CD14-positive monocyte (primary cell): ENCODE measurements around the gene SEPHS1. TPM values are rescaled to one million over a fixed set of nuclear protein-coding genes. Genes with fewer than 3 reads are reported as not detected.

Source experiments
- DNase-seq, 3 donors: peaks; one replicate each; pipeline ENCODE4 v3.0.0-alpha.2; 2011 to 2022
- H2AFZ ChIP-seq: 2 replicates; pipeline ENCODE4 v1.6.0; 2012; ENCODE audit warnings: mild to moderate bottlenecking, low read depth, low read length, inconsistent platforms; ENCODE audit not compliant: insufficient read depth, poor library complexity, severe bottlenecking
- H3K27ac ChIP-seq, 2 donors: 1 replicate in 1 of 2; 2 replicates in 1 of 2; pipeline ENCODE4 v1.5.1; 2012 to 2013; ENCODE audit warnings: low read length in 2 of 2, control low read depth in 1 of 2, inconsistent platforms in 1 of 2, low read depth in 1 of 2, mild to moderate bottlenecking in 1 of 2
- H3K27me3 ChIP-seq, 2 donors: one replicate each; pipeline versions ENCODE4 v1.6.0 to v1.6.1; 2011 to 2013; ENCODE audit warnings: low read length in 2 of 2; ENCODE audit not compliant: control insufficient read depth in 2 of 2, insufficient read depth in 2 of 2
- H3K36me3 ChIP-seq, 2 donors: replicated peaks in 1 of 2; 1 replicate in 1 of 2; 2 replicates in 1 of 2; pipeline versions ENCODE4 v1.5.1 to v1.6.1; 2012 to 2013; ENCODE audit warnings: low read length in 2 of 2, control low read depth in 1 of 2, inconsistent platforms in 1 of 2, mild to moderate bottlenecking in 1 of 2; ENCODE audit not compliant: insufficient read depth in 2 of 2, control insufficient read depth in 1 of 2
- H3K4me1 ChIP-seq, 2 donors: 1 replicate in 1 of 2; 2 replicates in 1 of 2; pipeline versions ENCODE4 v1.5.1 to v1.6.1; 2012 to 2013; ENCODE audit warnings: low read length in 2 of 2, control low read depth in 1 of 2, inconsistent platforms in 1 of 2, mild to moderate bottlenecking in 1 of 2, moderate library complexity in 1 of 2; ENCODE audit not compliant: insufficient read depth in 2 of 2, control insufficient read depth in 1 of 2
- H3K4me2 ChIP-seq: replicated peaks from 2 replicates; pipeline ENCODE3; 2012; ENCODE audit warnings: low read length, moderate library complexity, mild to moderate bottlenecking; ENCODE audit not compliant: poor library complexity, severe bottlenecking; ENCODE audit errors: extremely low read depth
- H3K4me3 ChIP-seq, 3 experiments: fragments of 200-600 bp in 1 of 3; sonication (generic) in 1 of 3; replicated peaks in 1 of 3; 1 replicate in 2 of 3; 2 replicates in 1 of 3; pipeline ENCODE4 v1.5.1; 2011 to 2013; ENCODE audit warnings: low read length in 3 of 3, mild to moderate bottlenecking in 3 of 3, control low read depth in 2 of 3, low read depth in 2 of 3, inconsistent platforms in 1 of 3, moderate library complexity in 1 of 3
- H3K79me2 ChIP-seq: 2 replicates; pipeline ENCODE4 v1.6.0; 2012; ENCODE audit warnings: mild to moderate bottlenecking, control low read depth, inconsistent platforms, low read length, moderate library complexity; ENCODE audit not compliant: insufficient read depth
- H3K9ac ChIP-seq: 2 replicates; pipeline ENCODE4 v1.6.0; 2017; ENCODE audit warnings: low read length, mild to moderate bottlenecking; ENCODE audit not compliant: insufficient read depth, poor library complexity, severe bottlenecking
- H3K9me3 ChIP-seq, 2 donors: replicated peaks in 1 of 2; 1 replicate in 1 of 2; 2 replicates in 1 of 2; pipeline versions ENCODE4 v1.5.1 to v1.6.1; 2012 to 2013; ENCODE audit warnings: low read length in 2 of 2, control low read depth in 1 of 2; ENCODE audit not compliant: control insufficient read depth in 1 of 2, insufficient read depth in 1 of 2
- H4K20me1 ChIP-seq: 2 replicates; pipeline ENCODE4 v1.6.0; 2012; ENCODE audit warnings: mild to moderate bottlenecking, low read length, control low read depth, moderate library complexity; ENCODE audit not compliant: insufficient read depth
- H3K27ac Mint-ChIP-seq, 7 donors: one replicate each; pipeline ENCODE4 v1.8.0; 2020; ENCODE audit warnings: mild to moderate bottlenecking in 7 of 7, mixed read lengths in 7 of 7, moderate library complexity in 6 of 7, inconsistent platforms in 2 of 7
- H3K27me3 Mint-ChIP-seq, 3 donors: one replicate each; pipeline ENCODE4 v1.8.0; 2021 to 2022; ENCODE audit warnings: low read depth in 3 of 3, mild to moderate bottlenecking in 3 of 3, mixed read lengths in 3 of 3, moderate library complexity in 3 of 3, inconsistent platforms in 1 of 3
- H3K36me3 Mint-ChIP-seq, 2 donors: one replicate each; pipeline ENCODE4 v1.8.0; 2020; ENCODE audit warnings: mixed read lengths in 2 of 2, inconsistent platforms in 1 of 2, mild to moderate bottlenecking in 1 of 2
- H3K4me1 Mint-ChIP-seq: one replicate; pipeline ENCODE4 v1.8.0; 2020; ENCODE audit warnings: mild to moderate bottlenecking, mixed read lengths
- H3K4me3 Mint-ChIP-seq, 2 donors: one replicate each; pipeline ENCODE4 v1.8.0; 2020; ENCODE audit warnings: mild to moderate bottlenecking in 2 of 2, mixed read lengths in 2 of 2, moderate library complexity in 1 of 2
- H3K9me3 Mint-ChIP-seq, 7 donors: one replicate each; pipeline ENCODE4 v1.8.0; 2020 to 2022; ENCODE audit warnings: mixed read lengths in 7 of 7, mild to moderate bottlenecking in 6 of 7, moderate library complexity in 6 of 7, inconsistent platforms in 2 of 7
- WGBS: methylation state at CpG from one replicate; pipeline ENCODE4 v1.1.5; 2013; ENCODE audit warnings: missing lambda C conversion rate; ENCODE audit not compliant: insufficient coverage; 5-methylcytosine and 5-hydroxymethylcytosine counted together
- intact Hi-C, 2 donors: fragments of 100-400 bp; cut with micrococcal nuclease; formaldehyde crosslinking; loops; one replicate each; pipeline versions ENCODE4 v1.15.0 to v1.15.1; 2023
- polyA plus RNA-seq, 3 donors: library from polyadenylated mRNA; depleted of rRNA in 1 of 3; unstranded in 2 of 3; stranded (reverse) in 1 of 3; fragments of 300-500 nt in 2 of 3; fragments of >200 nt in 1 of 3; fragmentation: Illumina TruSeq in 2 of 3; gene quantifications; 1 replicate in 2 of 3; 2 replicates in 1 of 3; pipeline ENCODE4 v1.2.3, GENCODE V29; 2012 to 2021
- TF ChIP-seq, protein P1 (sequence below): fragments of 200-600 bp; IDR thresholded peaks from one replicate; pipeline ENCODE4 v1.8.0; 2022; ENCODE audit warnings: antibody characterized with exemption, mild to moderate bottlenecking

SEPHS1 gene
- polyA plus RNA-seq, 3 donors: 11.9 to 16.3 (median 15.1) TPM

DNA sequence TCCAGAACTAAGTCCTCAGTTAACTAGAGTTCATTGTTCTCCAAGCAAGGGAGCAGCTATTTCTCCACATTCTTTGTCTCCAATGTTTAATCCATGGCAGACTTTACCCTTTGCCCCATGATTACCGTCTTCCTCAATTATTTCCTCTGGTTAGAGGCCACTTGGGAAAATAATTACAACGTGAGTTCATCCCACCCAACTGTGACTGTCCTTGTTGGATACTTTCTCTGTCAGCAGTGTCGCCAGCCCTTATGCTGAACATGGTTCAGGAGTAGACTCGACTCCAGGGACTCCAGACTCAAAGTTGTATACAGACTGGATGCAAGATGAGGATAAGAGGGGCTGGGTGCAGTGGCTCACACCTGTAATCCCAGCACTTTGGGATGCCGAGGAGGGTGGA, 17.1 kb upstream of the SEPHS1 start:
- no peak overlapping the region for H3K9ac ChIP-seq
- no peaks in the 10 kb centered on the region for H3K36me3 ChIP-seq
- H3K27me3 Mint-ChIP-seq: peaks cover 2 to 11% (median 3%) of the 10 kb centered on the region in 3 donors
- H3K27me3 ChIP-seq: no peaks in the 10 kb centered on the region
- H3K4me1 Mint-ChIP-seq: no peaks in the 10 kb centered on the region
- no peak overlapping the region for H3K27ac ChIP-seq
- intact Hi-C loops: no loop called here
- H3K4me2 ChIP-seq: no peak overlapping the region
- TF ChIP-seq, protein P1, sequence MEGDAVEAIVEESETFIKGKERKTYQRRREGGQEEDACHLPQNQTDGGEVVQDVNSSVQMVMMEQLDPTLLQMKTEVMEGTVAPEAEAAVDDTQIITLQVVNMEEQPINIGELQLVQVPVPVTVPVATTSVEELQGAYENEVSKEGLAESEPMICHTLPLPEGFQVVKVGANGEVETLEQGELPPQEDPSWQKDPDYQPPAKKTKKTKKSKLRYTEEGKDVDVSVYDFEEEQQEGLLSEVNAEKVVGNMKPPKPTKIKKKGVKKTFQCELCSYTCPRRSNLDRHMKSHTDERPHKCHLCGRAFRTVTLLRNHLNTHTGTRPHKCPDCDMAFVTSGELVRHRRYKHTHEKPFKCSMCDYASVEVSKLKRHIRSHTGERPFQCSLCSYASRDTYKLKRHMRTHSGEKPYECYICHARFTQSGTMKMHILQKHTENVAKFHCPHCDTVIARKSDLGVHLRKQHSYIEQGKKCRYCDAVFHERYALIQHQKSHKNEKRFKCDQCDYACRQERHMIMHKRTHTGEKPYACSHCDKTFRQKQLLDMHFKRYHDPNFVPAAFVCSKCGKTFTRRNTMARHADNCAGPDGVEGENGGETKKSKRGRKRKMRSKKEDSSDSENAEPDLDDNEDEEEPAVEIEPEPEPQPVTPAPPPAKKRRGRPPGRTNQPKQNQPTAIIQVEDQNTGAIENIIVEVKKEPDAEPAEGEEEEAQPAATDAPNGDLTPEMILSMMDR: no peak
- H3K4me3 Mint-ChIP-seq: no peak overlapping the region
- no peaks in the 10 kb centered on the region for H3K4me1 ChIP-seq
- WGBS: 70% methylated on average over 4 of the region's 5 CpGs
- no peaks in the 10 kb centered on the region for H3K9me3 ChIP-seq
- no peaks in the 10 kb centered on the region for H3K36me3 Mint-ChIP-seq
- no peak overlapping the region for H3K27ac Mint-ChIP-seq
- peaks cover 0 to 3% (median 0%) of the 10 kb centered on the region in 7 donors for H3K9me3 Mint-ChIP-seq
- H3K4me3 ChIP-seq: no peak overlapping the region
- no peaks in the 10 kb centered on the region for H3K79me2 ChIP-seq
- H2AFZ ChIP-seq: no peak overlapping the region
- no peak for DNase-seq
- no peaks in the 10 kb centered on the region for H4K20me1 ChIP-seq

DNA sequence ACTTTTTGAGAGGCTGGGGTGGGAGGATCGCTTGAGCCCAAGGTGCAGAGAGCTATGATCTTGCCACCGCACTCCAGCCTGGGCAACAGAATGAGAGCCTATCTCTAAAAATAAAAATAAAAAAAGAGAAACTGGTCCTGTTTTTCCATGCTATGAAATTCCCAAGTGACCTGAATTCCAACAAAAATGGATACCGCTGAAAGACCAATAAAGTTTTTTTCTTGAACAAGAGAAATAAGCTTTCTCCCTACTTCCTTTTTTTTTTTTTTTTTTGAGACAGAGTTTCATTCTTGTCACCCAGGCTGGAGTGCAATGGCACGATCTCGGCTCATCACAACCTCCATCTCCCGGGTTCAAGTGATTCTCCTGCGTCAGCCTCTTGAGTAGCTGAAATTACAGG, 12.5 kb upstream of the SEPHS1 start:
- Mint-ChIP-seq H3K9me3 (no peaks in the 10 kb centered on the region), H3K27me3 (peaks cover 7 to 10% (median 9%) of the 10 kb centered on the region in 3 donors), H3K4me1 (no peaks in the 10 kb centered on the region), H3K4me3 (no peak overlapping the region), H3K36me3 (no peaks in the 10 kb centered on the region), H3K27ac (no peak overlapping the region)
- Histone ChIP-seq H3K36me3 (no peaks in the 10 kb centered on the region), H3K27ac (no peak overlapping the region), H3K4me3 (no peak overlapping the region), H3K9ac (no peak overlapping the region), H3K4me2 (no peak overlapping the region), H3K27me3 (no peaks in the 10 kb centered on the region), H3K4me1 (no peaks in the 10 kb centered on the region), H4K20me1 (no peaks in the 10 kb centered on the region), H3K9me3 (no peaks in the 10 kb centered on the region), H3K79me2 (no peaks in the 10 kb centered on the region), H2AFZ (no peak overlapping the region)
- intact Hi-C loops: no loop called here
- TF ChIP-seq, protein P1: no peak
- WGBS: no CpG with 5 or more reads among the region's 7 CpGs
- no peak for DNase-seq
